RPMI8226 (cell line): Measurements from ENCODE around the gene SH3TC2.
A peak's percentile ranks its signal among the peaks of the same experiment; 100 is the strongest.

Source experiments
- DNase-seq: peaks from one replicate; pipeline ENCODE4 v3.0.0-alpha.2; 2015

Gene SH3TC2

DNA sequence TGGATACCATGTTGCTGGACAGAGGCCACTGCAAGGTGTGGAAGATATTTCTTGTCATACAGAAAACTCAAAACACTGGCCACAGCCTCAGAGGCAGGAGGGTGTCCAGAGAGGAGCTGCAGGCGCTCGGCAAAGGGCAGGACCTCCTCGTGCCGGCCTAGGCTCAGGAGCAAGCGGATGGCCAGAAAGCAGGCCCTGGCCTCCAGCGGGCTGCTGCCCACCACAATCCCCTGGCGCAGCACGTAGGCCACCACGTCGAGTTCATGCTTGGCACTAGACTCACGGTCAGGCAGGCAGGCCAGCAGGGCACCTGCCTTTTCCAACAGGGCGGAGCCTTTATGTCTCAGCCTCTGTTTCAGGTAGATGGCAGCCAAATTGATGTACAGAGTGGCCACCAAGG, 35.2 kb downstream of the SH3TC2 start:
- no peak for DNase-seq

GRCh38 chr5:149024943-149025342, 37.9 kb downstream of the SH3TC2 start:
- no peak for DNase-seq

- DNase-seq = no peak
These were observed 38.4 kb downstream of the SH3TC2 start for GRCh38 chr5:149024477-149024876.

- DNase-seq = no peak
These were observed 40.7 kb downstream of the SH3TC2 start for GRCh38 chr5:149022200-149022599.

DNA sequence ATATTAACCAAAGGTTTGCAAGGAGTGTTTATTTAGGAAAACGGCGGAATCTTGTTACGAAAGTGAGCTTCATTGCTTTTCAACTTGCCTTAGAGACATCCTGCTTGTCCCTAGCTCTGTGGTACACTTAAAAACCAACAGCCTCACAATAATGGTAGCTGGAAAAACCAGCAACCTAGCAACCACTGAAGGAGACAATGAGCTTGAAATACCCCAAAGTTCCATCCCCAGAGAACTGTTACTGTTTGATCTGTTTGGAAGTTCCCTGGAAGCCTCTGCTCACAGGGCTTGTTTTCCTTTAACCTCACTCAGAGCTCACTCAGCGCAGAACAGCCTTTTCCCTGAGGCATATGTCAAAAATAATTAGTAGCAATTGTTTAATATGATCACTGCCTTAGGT, 43.2 kb downstream of the SH3TC2 start:
- DNase-seq = no peak

DNA sequence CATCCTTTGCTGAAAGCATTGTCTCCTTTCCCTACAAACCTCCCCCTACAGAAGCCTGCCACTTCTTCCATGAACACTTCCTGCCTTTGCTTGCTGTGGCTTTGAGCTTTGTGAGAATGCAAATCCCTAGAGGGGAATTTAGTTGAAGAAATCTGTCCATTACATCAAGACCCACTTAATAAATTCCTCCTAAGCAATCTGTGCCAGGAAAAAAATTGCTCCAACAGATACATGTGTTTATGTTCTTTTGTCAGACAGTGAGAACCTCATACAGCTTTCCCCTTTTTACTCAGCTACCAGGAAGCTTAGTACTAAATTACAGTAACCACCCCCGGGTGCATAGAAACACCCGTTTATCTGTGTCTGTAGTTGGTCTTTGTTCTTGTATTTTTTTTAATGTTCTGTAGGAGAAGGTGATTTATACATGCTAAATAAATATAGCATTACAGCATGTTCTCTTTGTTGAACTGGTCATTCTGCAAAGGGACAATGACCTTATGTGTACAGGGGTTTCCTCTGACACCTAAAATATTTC, 43.9 kb downstream of the SH3TC2 start:
- DNase-seq = no peak

- DNase-seq = no peak
These were observed 45.2 kb downstream of the SH3TC2 start for GRCh38 chr5:149017636-149018035.

DNA sequence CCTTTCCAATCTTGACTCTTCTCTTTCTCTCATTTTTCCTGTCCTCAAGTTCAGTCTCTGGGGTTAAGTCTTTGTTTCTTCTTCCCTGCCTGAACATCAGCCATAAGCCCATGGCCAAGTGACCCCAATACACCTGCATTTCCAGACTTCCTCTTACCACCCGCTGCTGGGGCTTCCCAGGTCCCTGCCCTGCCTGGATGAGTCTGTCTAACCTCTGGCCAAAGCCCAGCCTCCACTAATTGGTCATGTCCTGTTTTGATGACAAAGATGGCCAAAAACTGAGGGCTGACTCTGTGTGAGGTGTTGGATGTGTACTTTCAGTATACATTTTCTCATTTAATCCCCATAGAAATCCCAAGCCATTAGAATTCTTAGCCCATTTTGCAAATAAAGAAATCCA, 47.3 kb downstream of the SH3TC2 start:
- no peak for DNase-seq

DNA sequence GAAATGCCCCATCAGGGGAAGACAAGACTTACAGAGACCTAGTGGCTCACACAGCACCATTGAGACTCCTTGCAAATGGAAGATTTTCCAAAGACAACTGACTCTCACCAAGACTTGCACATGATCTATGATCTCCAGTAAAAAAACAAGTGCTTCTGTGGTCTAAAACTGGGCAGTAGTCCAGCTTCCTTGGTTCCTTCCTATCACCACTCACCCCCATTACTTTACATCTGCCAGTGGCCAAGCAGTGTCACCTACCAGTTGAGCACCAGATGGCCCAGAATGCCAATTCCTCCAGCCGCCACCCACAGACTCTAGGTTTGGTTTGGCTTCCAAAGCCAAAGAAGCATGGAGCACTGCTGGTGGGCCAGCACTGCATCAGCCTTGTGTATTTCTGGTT, 47.7 kb downstream of the SH3TC2 start:
- DNase-seq = no peak

- DNase-seq = no peak
These were observed 48.3 kb downstream of the SH3TC2 start for GRCh38 chr5:149014571-149015031.

DNA sequence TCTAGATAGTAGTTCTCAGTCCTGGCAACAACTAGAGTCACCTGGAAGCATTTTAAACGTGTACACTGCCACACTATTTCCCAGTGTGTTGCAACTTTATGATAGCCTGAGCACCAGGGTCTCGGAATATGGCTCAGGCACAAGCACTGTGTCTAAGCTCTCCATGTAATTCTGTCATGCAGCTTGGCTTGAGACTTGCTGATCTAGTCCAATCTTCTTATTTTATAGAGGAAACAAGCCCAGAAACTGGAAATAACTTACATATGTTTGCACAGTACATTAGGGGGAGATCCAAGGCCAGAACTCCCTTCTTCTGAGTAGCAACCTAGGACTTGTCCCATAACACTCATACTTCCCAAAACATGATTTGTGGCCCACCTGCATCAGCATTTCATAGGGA, 49.1 kb downstream of the SH3TC2 start:
- DNase-seq = no peak

DNA sequence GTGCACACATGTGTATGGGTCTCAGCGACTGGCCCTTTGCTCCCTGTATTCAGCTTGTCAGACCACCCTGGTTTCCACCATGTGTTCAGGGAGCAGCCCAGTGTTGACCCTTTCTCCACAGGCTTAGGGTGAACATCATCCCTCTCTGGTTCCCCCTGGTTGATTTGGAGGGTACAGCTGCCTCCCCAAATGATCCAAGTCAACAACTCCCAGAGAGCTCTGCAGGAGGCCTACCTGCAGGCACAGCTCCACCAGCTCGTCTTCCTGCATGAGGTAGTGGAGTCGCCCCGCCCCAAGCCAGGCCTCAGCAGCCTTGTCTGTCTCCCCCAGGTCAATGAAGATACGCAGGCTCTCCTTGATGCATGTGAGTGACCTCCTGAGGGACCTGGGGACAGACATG, 50.5 kb downstream of the SH3TC2 start:
- no peak for DNase-seq

GRCh38 chr5:149011728-149012127, 51.1 kb downstream of the SH3TC2 start:
- no peak for DNase-seq

GRCh38 chr5:149011084-149011483, 51.8 kb downstream of the SH3TC2 start:
- DNase-seq = no peak

- DNase-seq = no peak
These were observed 55.7 kb downstream of the SH3TC2 start for GRCh38 chr5:149007174-149007573.

GRCh38 chr5:149006426-149006825, 56.4 kb downstream of the SH3TC2 start:
- DNase-seq = no peak

- DNase-seq = no peak
These were observed 57.6 kb downstream of the SH3TC2 start for GRCh38 chr5:149005077-149005892.

- no peak for DNase-seq
These were observed 58.3 kb downstream of the SH3TC2 start for GRCh38 chr5:149004559-149004958.

DNA sequence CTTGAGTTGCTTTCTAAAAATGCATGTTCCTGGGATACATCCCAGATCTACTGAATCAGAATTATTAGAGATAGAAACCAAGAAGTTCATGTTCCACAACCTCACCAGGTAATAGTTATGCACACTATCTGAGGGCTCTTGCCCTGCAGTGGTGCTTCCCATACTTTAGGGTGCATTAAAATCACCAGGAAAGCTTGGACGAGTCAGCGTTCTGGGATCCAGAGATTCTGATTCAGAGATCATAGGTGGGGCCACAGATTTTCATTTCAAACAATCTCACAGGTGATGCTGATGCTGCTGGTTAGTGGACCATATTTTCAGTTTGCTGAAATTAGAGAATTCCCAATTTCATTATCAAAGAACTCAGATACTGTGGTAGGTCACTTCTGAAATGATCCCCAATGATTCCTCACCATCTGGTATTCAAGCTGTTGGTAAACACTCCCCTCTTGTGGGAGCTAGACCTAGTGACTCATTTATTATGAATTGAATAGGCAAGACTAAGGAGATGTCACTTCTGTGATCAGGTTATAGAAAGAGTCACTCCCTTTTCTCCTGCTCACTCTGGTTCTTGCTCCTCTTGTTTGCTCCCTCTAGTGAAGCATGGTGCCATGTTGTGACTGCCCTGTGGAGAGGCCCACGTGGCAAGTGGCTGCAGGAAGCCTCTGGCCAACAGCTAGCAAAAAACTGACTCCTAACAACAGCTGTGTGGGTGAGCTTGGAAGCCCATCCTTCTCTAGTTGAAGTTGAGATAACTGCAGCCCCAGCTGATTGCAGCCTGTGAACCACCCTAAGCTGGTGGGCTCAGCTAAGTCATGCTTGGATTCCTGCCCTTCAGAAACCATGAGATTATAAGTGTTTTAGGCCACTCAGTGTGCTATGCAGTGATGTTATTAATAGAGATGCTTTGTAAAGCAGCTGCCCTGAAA, 59.8 kb downstream of the SH3TC2 start:
- DNase-seq = no peak

DNA sequence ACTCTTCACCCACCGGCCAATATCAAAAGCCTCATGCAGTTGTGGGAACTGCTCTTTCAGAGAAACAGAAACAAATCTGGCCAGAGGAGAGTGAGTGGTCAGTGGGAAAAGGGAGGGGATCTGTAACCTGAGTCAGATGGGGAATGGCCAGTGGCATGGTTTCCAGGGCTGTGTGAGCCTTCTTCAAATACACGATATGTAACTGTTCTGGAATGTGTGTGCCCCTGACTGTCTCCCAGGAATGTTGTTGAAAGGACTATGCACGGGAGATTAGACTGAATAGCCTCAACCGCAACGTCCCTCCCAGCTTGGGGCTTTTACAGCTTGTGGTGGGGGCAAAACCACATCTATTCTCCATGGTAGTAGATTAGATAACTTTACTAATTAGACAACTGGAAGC, 60.8 kb downstream of the SH3TC2 start:
- DNase-seq = no peak

GRCh38 chr5:149001162-149001561, 61.7 kb downstream of the SH3TC2 start:
- DNase-seq = no peak

DNA sequence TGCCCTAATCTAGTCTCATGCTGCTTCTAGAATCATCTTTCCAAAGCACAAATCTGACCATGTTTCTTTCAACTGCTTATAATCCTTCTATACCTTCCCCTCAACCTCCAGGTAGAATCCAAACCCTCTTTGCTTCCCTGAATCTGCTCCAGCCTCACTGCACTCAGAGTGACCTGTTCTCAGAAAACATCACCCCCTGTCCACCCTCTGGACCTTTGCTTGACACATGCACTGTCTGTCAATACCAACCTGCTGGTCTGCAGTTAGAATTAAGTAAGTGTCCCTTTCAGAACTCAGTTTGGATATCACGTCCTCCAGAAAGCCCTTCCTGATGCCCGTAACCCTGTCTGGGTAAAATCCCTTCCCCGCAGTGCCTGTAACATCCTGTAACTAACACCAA, 63.1 kb downstream of the SH3TC2 start:
- no peak for DNase-seq

DNA sequence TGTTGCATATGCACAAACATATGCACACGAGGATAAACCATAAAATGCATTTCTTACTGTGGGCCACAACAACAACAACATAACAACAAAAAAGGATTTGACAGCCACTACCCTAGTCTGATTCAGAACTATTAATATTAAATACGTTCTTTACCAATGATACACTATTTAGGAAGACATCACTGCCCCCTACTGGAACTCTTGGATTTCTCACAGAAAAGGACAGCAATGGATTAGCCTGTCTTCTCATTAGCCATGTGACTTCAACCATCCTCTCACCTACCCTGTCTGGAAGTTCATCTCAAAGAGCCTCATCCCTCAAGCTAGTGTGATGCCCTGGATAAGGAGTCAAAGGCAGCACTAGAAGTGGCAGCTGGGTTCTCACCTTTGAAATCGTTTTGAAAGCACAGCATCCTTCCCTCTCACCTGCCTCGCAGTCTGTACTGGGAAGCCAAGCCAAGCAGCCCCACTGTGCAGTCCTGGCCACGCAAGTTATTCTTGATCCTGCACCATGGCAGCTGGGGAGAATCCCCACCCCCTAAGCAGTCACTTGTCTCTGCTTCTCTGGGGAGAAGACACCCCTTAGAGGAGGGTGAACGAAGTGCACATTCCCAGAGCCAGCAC, 64.6 kb downstream of the SH3TC2 start:
- DNase-seq = peak; percentile 57
